PFSK-1 (cell line): ENCODE measurements around the gene TNS3.

ENCODE experiments used
- POLR2AphosphoS5 ChIP-seq: IDR thresholded peaks from 2 replicates; pipeline ENCODE4 v1.6.1; 2012; ENCODE audit warnings: low read depth, mild to moderate bottlenecking, control low read depth, low read length, moderate library complexity
- SIN3A ChIP-seq: IDR thresholded peaks from 2 replicates; pipeline ENCODE4 v1.6.1; 2012; ENCODE audit warnings: mild to moderate bottlenecking, low read length, moderate library complexity, borderline replicate concordance; ENCODE audit not compliant: insufficient read depth
- TAF1 ChIP-seq: IDR thresholded peaks from 2 replicates; pipeline ENCODE4 v1.6.1; 2012; ENCODE audit warnings: low read length, control low read depth, borderline replicate concordance; ENCODE audit not compliant: insufficient read depth

- TF ChIP-seq POLR2AphosphoS5 (no peak), TAF1 (no peak), SIN3A (no peak)
Observed at GRCh38 chr7:47371733-47372368, 210.1 kb downstream of the TNS3 start.
